ENCODE results near the gene DUSP3.

DUSP3 gene

GRCh38 chr17:43769426-43769825 is 9.4 kb downstream of the DUSP3 start:
- DNase-seq (ENCODE audit: low spot score) (no peak), FAIRE-seq (no peak)

DNA sequence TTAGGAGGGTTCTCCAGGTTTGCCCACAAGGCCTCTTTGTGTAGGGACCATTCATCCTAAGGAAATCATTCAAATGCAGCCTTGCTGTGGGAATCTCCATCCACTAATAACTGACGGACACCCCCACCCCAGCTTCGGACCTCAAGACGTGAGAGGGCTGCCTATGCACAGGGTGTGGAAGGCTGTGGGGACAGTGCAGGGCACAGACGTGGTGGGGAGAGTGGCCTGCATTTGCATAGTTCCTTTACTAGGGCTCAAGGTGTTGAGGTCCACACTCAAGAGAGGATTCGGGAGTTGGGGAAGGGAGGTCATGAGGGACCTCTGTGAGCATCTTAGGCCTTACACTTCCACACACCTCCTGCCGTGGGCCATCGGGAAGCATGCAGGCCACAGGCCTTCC is 9.8 kb downstream of the DUSP3 start:
- DNase-seq (ENCODE audit: low spot score) (no peak), FAIRE-seq (no peak)

DNA sequence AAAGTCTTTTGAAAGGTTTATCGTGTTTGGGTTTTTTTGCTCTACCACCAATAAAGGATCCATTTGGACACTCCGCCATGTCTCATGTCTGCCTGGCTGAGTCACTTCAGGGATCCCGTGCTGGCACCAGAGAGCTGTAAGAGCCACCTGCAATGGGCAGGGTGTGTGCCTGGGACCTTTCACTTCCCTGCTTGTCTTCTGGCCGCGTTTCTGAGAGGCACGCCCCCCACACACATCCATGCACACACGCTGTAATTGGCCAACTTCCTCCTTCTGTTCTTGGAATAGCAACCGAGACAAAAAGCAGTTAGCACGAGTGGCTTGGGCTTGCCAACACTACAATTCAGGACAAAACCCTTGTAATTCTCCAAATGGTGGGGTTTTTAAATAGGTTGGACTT is 10.4 kb downstream of the DUSP3 start:
- no peak for DNase-seq (ENCODE audit: low spot score)
- no peak for FAIRE-seq

DNA sequence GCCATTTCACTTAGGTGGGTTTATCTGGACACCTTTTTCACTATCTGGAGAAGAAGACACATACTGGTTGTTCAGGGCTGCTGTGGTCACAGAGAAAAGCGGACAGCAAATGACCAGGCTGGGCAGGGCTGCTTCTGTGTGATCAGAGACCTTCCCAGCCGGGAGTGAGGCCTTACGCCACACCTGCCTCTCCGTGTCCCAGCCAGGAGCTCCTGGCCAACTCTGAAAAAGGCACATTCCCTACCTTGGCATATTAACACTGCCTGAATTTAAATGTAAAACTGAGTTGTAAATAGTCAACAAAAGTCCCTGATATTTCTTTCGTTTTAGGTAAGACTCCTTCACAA is 11.1 kb downstream of the DUSP3 start:
- FAIRE-seq (no peak), DNase-seq (ENCODE audit: low spot score) (no peak)

GRCh38 chr17:43767053-43767712 is 11.6 kb downstream of the DUSP3 start:
- FAIRE-seq = no peak
- DNase-seq (ENCODE audit: low spot score) = no peak

DNA sequence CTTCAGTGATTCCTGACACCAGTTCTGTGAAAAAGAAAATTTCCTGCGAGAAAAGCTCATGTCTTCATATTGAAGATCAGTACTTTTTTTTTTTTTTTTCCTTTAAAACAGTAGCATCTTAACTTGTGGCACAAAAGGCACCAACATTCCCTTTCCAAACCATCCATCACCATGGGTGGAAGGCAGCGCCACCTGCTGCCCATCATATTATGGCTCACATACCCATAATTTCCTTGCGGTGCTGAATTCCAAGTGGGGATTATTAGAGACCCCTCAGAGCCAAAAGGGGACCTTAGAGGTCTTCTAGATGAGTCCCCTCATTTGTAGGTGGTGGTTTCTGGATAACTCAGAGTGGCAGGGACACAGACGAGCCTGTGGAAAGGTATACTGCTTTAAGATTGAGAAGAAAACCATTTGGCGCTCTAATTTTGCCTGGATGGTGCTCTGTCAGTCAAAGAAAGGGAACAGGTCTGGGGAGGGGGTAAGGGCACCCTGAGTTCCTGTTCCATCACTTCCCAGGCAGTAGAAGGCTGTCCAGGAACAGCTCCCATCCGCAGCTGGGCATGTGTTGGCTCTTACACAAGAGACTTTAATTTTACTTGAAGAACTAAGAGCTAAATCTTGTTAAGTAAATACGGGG is 12.2 kb downstream of the DUSP3 start:
- no peak for FAIRE-seq
- DNase-seq (ENCODE audit: low spot score) = no peak

DNA sequence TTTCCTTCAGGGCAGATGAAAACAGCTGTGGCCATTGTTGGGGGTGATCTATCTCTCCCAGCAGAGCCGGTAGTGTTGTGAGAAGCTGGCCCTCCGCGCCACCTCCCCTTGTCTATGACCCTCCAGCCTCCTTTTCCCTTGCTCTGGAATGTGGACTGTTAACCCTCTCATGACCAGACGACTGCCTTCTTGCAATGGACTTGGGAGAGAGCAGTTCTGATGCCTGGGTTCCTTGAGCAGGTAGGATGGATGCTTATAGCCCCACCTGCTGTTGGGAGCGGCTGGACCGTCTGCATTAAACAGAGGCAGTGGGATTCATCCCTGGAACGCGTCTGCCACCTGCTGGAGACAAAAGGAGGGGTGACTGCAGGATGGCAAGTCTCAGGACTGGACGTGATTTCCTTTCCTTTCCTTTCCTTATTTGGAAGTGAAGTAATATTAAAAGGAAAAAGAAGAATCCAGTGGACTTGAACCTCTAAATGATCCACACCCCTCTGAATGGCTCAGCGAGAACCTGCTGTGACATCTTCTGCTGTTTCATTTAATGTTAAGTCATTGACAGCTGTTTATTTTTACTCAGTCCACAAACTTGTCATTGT is 18.4 kb downstream of the DUSP3 start:
- DNase-seq (ENCODE audit: low spot score) (peak; percentile 76), FAIRE-seq (peak; percentile 80)

DNA sequence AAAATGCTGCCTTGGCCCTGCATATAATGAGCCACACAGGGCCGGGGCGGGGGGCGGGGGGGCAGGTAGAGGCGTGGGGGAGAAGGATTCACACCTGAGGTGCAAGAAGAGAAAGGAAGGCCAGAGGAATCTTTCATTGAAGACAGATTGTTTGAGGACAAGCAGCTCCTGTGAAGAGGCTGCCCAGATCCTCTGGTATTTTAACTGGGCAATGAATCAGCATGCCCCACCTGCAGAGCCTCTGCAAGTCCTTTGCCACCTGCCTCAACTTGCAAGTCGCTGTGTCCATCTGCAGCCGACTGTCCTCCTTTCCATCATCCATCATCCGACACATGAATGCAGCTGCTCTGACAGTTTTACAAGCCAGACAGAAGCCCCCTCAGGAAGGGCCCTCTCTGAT is 18.9 kb downstream of the DUSP3 start:
- no peak for DNase-seq (ENCODE audit: low spot score)
- FAIRE-seq = no peak

DNA sequence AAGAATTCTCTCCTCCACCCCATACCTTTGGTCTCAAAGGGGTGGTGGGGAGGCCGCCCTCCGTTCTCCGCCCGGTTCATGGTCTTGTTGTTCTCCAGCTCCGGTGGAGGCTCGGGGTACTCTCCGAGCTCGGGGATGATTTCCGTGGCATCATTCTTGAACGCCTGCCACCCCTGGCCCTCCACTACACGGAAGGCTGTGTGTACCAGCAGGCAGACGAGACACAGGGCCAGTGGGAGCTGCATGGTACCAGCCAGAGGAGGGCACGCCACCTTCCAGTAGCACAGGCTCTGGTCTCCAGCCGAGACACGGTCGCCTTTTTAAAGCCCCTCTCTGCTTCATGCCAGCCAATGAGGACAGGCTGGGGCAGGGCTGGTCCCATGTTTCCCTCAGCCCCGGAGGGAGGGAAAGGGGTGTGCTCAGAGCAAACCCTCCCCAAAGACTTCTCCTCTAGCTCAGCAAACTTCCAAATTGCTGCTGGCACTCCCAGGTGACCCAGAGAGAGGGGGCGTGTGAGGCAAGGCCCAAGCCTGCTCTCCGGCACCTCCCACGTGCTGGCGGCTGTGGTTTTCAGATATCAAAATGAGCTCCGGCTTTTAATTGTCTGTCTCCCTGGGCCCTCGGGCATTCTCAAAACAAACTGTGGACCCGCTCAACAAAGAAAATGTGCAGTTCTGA is 20.1 kb downstream of the DUSP3 start, which contains the start of gene SOST:
Gene SOST, minus strand, starts transcription at position 295 of the 678 bp plus-strand sequence. Its CDS starts 50 bp downstream, at position 245.
- DNase-seq (ENCODE audit: low spot score) (no peak), FAIRE-seq (no peak)

GRCh38 chr17:43758086-43758485 is 20.7 kb downstream of the DUSP3 start:
- no peak for DNase-seq (ENCODE audit: low spot score)
- FAIRE-seq = no peak

DNA sequence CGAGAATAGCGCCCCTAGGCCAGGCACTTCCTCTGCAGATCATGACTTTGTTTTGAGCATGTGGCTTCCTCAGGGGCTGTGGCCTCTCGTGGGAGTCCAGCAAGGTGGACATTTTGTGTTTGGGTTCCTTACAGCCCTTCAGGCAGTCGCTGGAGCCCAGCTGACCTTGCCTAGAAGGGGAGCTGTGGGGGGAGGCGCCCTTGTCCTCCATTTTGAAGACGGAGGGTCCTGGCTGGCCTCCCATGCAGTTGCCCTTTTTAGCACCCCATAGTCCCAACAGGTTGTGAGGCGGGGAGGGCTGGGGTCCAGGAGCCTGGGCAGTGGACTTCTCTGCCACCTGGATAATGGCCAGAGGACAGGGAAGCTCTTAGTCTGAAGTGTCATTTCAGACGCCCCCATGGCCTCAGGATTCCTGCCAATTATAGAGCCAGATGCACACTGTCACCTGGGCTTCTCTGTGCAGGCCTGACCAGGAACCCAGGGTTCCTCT is 21.6 kb downstream of the DUSP3 start:
- no peak for DNase-seq (ENCODE audit: low spot score)
- FAIRE-seq = no peak

- no peak for FAIRE-seq
Measured at GRCh38 chr17:43756201-43756600, 22.6 kb downstream of the DUSP3 start.

DNA sequence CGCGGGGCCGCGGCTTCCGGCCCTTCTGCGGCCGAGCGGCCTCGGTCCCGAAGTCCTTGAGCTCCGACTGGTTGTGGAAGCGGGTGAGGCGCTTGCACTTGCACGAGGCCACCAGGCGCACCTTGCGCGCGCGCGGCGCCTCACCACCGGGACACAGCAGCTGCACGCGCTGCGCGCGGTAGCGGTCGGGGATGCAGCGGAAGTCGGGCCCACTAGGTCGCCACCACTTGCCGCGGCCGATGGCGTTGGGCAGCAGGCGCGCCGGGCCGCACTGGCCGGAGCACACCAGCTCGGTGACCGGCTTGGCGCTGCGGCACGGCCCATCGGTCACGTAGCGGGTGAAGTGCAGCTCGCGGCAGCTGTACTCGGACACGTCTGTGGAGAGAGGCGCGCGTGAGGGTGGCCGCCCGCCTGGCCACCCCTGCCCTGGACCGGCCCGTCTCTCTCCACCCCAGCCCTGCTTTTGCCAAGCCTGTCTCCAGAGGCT is 23.3 kb downstream of the DUSP3 start:
- FAIRE-seq = no peak
- no peak for DNase-seq (ENCODE audit: low spot score)

More at GRCh38 chr17:43756201-43756600, 22.6 kb downstream of the DUSP3 start:
- DNase-seq (ENCODE audit: low spot score) = no peak

DNA sequence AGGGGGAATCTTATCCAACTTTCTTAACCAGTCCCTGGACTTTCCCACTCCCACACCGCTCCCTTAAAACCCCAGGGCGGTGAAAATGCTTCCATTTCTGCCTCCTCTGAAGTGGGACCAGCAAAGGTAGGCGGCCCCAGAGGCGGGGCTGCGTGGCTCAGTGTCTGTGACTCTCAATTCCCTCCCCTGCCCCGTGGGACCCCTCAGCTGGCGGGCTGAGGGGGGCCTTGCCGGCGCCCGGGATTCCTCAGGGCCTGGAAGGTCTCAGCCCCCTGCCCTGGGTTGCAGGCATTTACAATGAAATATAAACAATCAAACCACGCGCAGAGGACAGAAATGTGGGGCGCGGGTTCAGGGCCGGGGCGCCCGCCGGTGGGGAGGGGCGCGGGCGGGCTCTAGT is 23.8 kb downstream of the DUSP3 start:
- DNase-seq (ENCODE audit: low spot score) (no peak), FAIRE-seq (no peak)

- DNase-seq (ENCODE audit: low spot score) (peak; percentile 64), FAIRE-seq (peak; percentile 56)
Measured at GRCh38 chr17:43753493-43754129, 25.2 kb downstream of the DUSP3 start.

GRCh38 chr17:43750153-43750552 is 28.6 kb downstream of the DUSP3 start:
- DNase-seq (ENCODE audit: low spot score) (no peak), FAIRE-seq (no peak)

- FAIRE-seq (no peak), DNase-seq (ENCODE audit: low spot score) (no peak)
Measured at GRCh38 chr17:43745541-43745940, 33.2 kb downstream of the DUSP3 start.

- FAIRE-seq (no peak), DNase-seq (ENCODE audit: low spot score) (no peak)
Measured at GRCh38 chr17:43741636-43742035, 37.1 kb downstream of the DUSP3 start.

- FAIRE-seq (peak; percentile 67), DNase-seq (ENCODE audit: low spot score) (peak; percentile 67)
Measured at GRCh38 chr17:43740541-43740940, 38.2 kb downstream of the DUSP3 start.

- no peak for FAIRE-seq
- DNase-seq (ENCODE audit: low spot score) = no peak
Measured at GRCh38 chr17:43737722-43738121, 41.1 kb downstream of the DUSP3 start.

DNA sequence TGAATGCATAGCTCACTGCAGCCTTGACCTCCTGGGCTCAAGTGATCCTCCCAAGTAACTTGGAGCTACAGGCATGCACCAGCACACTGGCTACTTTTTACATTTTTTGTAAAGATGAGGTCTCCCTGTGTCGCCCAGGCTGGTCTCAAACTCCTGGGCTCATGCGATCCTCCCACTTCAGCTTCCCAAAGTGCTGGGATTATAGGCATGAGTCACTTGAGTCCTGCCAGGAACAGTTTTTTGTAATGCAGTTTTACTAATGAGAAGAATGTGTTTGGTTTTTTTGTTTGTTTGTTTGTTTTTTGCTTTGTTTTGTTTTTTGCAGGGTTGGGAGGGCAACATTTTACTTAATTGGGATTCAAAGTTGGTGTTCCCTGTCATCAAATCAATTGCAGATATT is 42.4 kb downstream of the DUSP3 start:
- no peak for DNase-seq (ENCODE audit: low spot score)
- FAIRE-seq = no peak
